ENCODE data around the gene FMN1. TPM values are rescaled to one million over a fixed set of nuclear protein-coding genes. Genes with fewer than 3 reads are reported as not detected.

The FMN1 gene
- polyA plus RNA-seq, 2 of the 4 experiments (the other 2 are of a cell fraction) = 0.53 to 2.2 TPM

GRCh38 chr15:33226559-33227181 lies 32.2 kb upstream of the FMN1 start:
- Histone ChIP-seq H3K27ac (no peak overlapping the region), H3K9me3 (no peaks in the 10 kb centered on the region), H3K4me1 (no peaks in the 10 kb centered on the region), H3K4me2 (no peak overlapping the region), H3K4me3 (no peak overlapping the region)
- POLR2A ChIA-PET = no interaction called here
- FAIRE-seq (peak; percentile 83), ATAC-seq (peak; percentile 88 to 97), DNase-seq (ENCODE audit: low read depth in 1 of 2, low spot score in 1 of 2) (peak; percentile 85 to 86)
- WGBS (ENCODE audit: missing lambda C conversion rate) = 60% methylated on average over 3 of the region's 3 CpGs
- CTCF ChIA-PET = interaction anchor here (0.8 to 7.7 kb wide), 17 partner anchors 9 to 737 kb away, joined by 3 to 61 read pairs (median 5); no protein-coding TSS in a partner anchor
- TF ChIP-seq NPAS2 (CRISPR knock-in tag; IDR thresholded peaks at IDR 0.05; ENCODE audit: borderline replicate concordance) = no peak
- no peak for TF ChIP-seq RARB (CRISPR knock-in tag; IDR thresholded peaks at IDR 0.05)
- TF ChIP-seq EP300 (IDR thresholded peaks at IDR 0.05) = no peak
- peak; percentile 43; the same call in 2 of the 3 replicates for TF ChIP-seq SMC3 (IDR thresholded peaks at IDR 0.05)
- TF ChIP-seq RAD21 (conservative IDR thresholded peaks at IDR 0.05 in 1 of 2, IDR thresholded peaks at IDR 0.05 in 1 of 2) = peak; percentile 37 to 39; a peak in 4 of 5 replicates
- no peak for TF ChIP-seq ELK1 (IDR thresholded peaks at IDR 0.05; ENCODE audit: low read depth, low read length)
- TF ChIP-seq HES2 (IDR thresholded peaks at IDR 0.05) = no peak
- TF ChIP-seq ESRRA (IDR thresholded peaks at IDR 0.05; ENCODE audit: borderline replicate concordance, low read length) = no peak
- TF ChIP-seq CEBPB (IDR thresholded peaks at IDR 0.05) = no peak
- no peak for TF ChIP-seq CBX2 (IDR thresholded peaks at IDR 0.05; ENCODE audit: borderline replicate concordance, low read depth)
- TF ChIP-seq CTCF (IDR thresholded peaks at IDR 0.05) = peak; percentile 57

GRCh38 chr15:33218071-33218491 lies 23.6 kb upstream of the FMN1 start:
- Histone ChIP-seq H3K4me1 (no peaks in the 10 kb centered on the region), H3K4me3 (no peak overlapping the region), H3K9me3 (no peaks in the 10 kb centered on the region), H3K27ac (no peak overlapping the region), H3K4me2 (no peak overlapping the region)
- FAIRE-seq (no peak), DNase-seq (ENCODE audit: low read depth in 1 of 2, low spot score in 1 of 2) (no peak), ATAC-seq (no peak)
- CTCF ChIA-PET = interaction anchor here (2.1 to 5.6 kb wide), 2 partner anchors 16 to 17 kb away, joined by 5 to 28 read pairs; no protein-coding TSS in a partner anchor
- POLR2A ChIA-PET = no interaction called here
- 44% methylated on average over 2 of the region's 2 CpGs for WGBS (ENCODE audit: missing lambda C conversion rate)
- no peak for TF ChIP-seq RAD21 (conservative IDR thresholded peaks at IDR 0.05 in 1 of 2, IDR thresholded peaks at IDR 0.05 in 1 of 2)
- TF ChIP-seq MAFK (IDR thresholded peaks at IDR 0.05; ENCODE audit: partially characterized antibody) = no peak
- no peak for TF ChIP-seq NR3C1 (IDR thresholded peaks at IDR 0.05)
- TF ChIP-seq KDM1A (IDR thresholded peaks at IDR 0.05; ENCODE audit: low read depth) = no peak

GRCh38 chr15:33215941-33216872 lies 21.7 kb upstream of the FMN1 start:
- Histone ChIP-seq H3K27ac (no peak overlapping the region), H3K4me3 (no peak overlapping the region), H3K4me2 (no peak overlapping the region), H3K4me1 (no peaks in the 10 kb centered on the region), H3K9me3 (no peaks in the 10 kb centered on the region)
- TF ChIP-seq ATOH8 (CRISPR knock-in tag; IDR thresholded peaks at IDR 0.05; ENCODE audit: low read depth) (no peak), RAD21 (conservative IDR thresholded peaks at IDR 0.05 in 1 of 2, IDR thresholded peaks at IDR 0.05 in 1 of 2) (peak; percentile 30 to 47; a peak in 3 of 5 replicates), TP53 (CRISPR knock-in tag; IDR thresholded peaks at IDR 0.05) (no peak), PBX3 (IDR thresholded peaks at IDR 0.05) (no peak), CTCF (IDR thresholded peaks at IDR 0.05) (peak; percentile 72), POLR2A (IDR thresholded peaks at IDR 0.05; ENCODE audit: low read length) (no peak)
- FAIRE-seq (peak; percentile 78), ATAC-seq (peak; percentile 59 to 75; a peak in 4 of 6 replicates), DNase-seq (ENCODE audit: low read depth in 1 of 2, low spot score in 1 of 2) (peak in 1 of 2 experiments; percentile 53)
- CTCF ChIA-PET = interaction anchor here (0.6 to 5.6 kb wide), 22 partner anchors 8 to 519 kb away, joined by 3 to 29 read pairs (median 4); no protein-coding TSS in a partner anchor
- POLR2A ChIA-PET = no interaction called here
- 88% methylated on average over 3 of the region's 3 CpGs for WGBS (ENCODE audit: missing lambda C conversion rate)

Measured in A549 (cell line).